GM23248 (cell line): ENCODE measurements around the gene SLC35D2.

Experiments
- EZH2 ChIP-seq: fragments of 200-600 bp; sonication (generic); IDR thresholded peaks from 2 replicates; pipeline ENCODE4 v1.6.1; 2018; ENCODE audit warnings: antibody characterized with exemption, mild to moderate bottlenecking; ENCODE audit not compliant: insufficient read depth, poor library complexity, severe bottlenecking
- EZH2phosphoT487 ChIP-seq: fragments of 200-600 bp; sonication (generic); IDR thresholded peaks from 2 replicates; pipeline ENCODE4 v1.6.1; 2018; ENCODE audit warnings: antibody characterized with exemption, moderate library complexity, mild to moderate bottlenecking, low read depth; ENCODE audit not compliant: insufficient read depth

DNA sequence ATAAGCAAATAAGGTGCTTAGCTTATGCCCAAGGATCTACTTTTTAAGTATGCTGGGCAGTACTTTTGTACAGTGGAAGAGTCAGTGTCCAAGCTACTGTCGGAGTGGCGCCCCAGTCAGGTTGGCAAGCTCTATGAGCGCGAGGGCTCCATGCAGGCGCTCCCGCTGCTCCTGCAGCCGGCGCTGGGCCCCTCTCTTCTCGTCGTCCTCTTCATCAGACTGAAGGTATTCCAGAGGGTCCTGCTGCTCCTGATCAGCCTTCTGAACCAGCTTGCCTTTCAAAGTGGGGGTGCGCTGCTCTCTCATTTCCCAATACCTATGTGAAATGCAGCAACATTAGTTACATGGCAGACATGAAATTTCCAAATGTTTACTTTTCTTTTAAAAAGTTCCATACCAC, 4.6 kb upstream of the SLC35D2 start:
- no peak for TF ChIP-seq EZH2phosphoT487
- TF ChIP-seq EZH2, result no peak
